Psoas muscle (tissue), 8 donors: ENCODE data around the gene CPTP. TPM values are rescaled to one million over a fixed set of nuclear protein-coding genes. Genes with fewer than 3 reads are reported as not detected.
A peak's percentile ranks its signal among the peaks of the same experiment; 100 is the strongest.

Source experiments
- ATAC-seq, 4 donors: fragments of 200-7000 bp; cut with Tn5 transposase; one replicate each; pipeline ENCODE4 v1.9.1; 2020; ENCODE audit warnings: moderate library complexity in 3 of 4, mild to moderate bottlenecking in 2 of 4
- DNase-seq, 2 donors: peaks; one replicate each; pipeline ENCODE4 v3.0.0-alpha.2; 2020
- H3K27ac ChIP-seq: fragments of 200-600 bp; one replicate; pipeline ENCODE4 v1.8.0; 2022
- H3K27me3 ChIP-seq, 3 donors: fragments of 200-600 bp in 1 of 3; one replicate each; pipeline versions ENCODE4 v1.6.1 to v1.8.0; 2013 to 2022; ENCODE audit warnings: low read length in 2 of 3, mild to moderate bottlenecking in 2 of 3, moderate library complexity in 1 of 3; ENCODE audit not compliant: insufficient read depth in 3 of 3
- H3K36me3 ChIP-seq, 2 donors: fragments of 200-600 bp in 1 of 2; one replicate each; pipeline versions ENCODE4 v1.6.1 to v1.8.0; 2013 to 2022; ENCODE audit warnings: low read depth in 1 of 2, mild to moderate bottlenecking in 1 of 2, moderate library complexity in 1 of 2; ENCODE audit not compliant: insufficient read depth in 1 of 2
- H3K4me1 ChIP-seq: fragments of 200-600 bp; one replicate; pipeline ENCODE4 v1.8.0; 2022
- H3K4me3 ChIP-seq: fragments of 200-600 bp; one replicate; pipeline ENCODE4 v1.8.0; 2022; ENCODE audit warnings: mild to moderate bottlenecking
- H3K9me3 ChIP-seq: fragments of 200-600 bp; one replicate; pipeline ENCODE4 v1.8.0; 2022
- CTCF ChIP-seq: fragments of 200-600 bp; IDR thresholded peaks from one replicate; pipeline ENCODE4 v1.8.0; 2022; ENCODE audit warnings: antibody characterized with exemption
- WGBS, 3 donors: extraction: QIAGEN DNeasy Blood & Tissue Kit; methylation state at CpG; one replicate each; pipeline versions ENCODE4 v1.1.6 to v1.1.7; 2013; 5-methylcytosine and 5-hydroxymethylcytosine counted together
- intact Hi-C, 2 donors: fragments of 100-400 bp; cut with DNase I; formaldehyde crosslinking; loops; one replicate each; pipeline versions ENCODE4 v1.11.0 to v1.14.2; 2022
- polyA plus RNA-seq, 3 donors: library from polyadenylated mRNA; stranded (reverse); fragments of 200-250 nt; gene quantifications; one replicate each; pipeline ENCODE4 v1.2.3, GENCODE V29; 2013
- total RNA-seq, 4 donors: library from RNA; stranded (reverse); fragmentation: NEBNext Ultra II Directional in 2 of 4; extraction: Animal tissue kit (Norgen Biotek cat#: 25700) in 2 of 4; gene quantifications; one replicate each; pipeline versions ENCODE4 v1.2.1 to v1.2.4, GENCODE V29; 2021 to 2023
- donor health status: healthy with polysubstance abuse.
- donor health status: DM: no; HTN: no; CAD: no; lungs with moderate emphysema.
- donor health status: Bipolar disorder and iron deficiency.
- donor health status: healthy.
- donor health status: DM: yes; HTN: yes; CAD: no.
- donor health status: DM: no; HTN: no; CAD: no.
- donor health status: DM: no; HTN: no; CAD: no.
- donor health status: DM: yes; HTN: yes; CAD: no.

Gene CPTP
- total and polyA plus RNA-seq, 7 donors, result 18.2 to 39.5 (median 31.3) TPM

GRCh38 chr1:1279028-1279427, 45.6 kb upstream of the CPTP start:
- WGBS, 3 donors, result 90 to 91% (median 91%) methylated on average over 16 to 17 of the region's 17 CpGs
- Histone ChIP-seq H3K4me3 (no peak overlapping the region), H3K9me3 (no peaks in the 10 kb centered on the region), H3K27me3 (no peaks in the 10 kb centered on the region), H3K4me1 (peaks cover 9% of the 10 kb centered on the region), H3K36me3 (no peaks in the 10 kb centered on the region), H3K27ac (no peak overlapping the region)
- ATAC-seq (no peak), DNase-seq (no peak)
- intact Hi-C loops, result loop anchor here in 1 of 2 donors (10.0 kb wide), 1 partner anchor 244 kb away; no protein-coding TSS in a partner anchor
- no peak for TF ChIP-seq CTCF

GRCh38 chr1:1280782-1281481, 43.7 kb upstream of the CPTP start:
- WGBS, 3 donors, result 80 to 88% (median 87%) methylated on average over 20 to 21 of the region's 21 CpGs
- Histone ChIP-seq H3K27ac (no peak overlapping the region), H3K27me3 (peaks cover 0 to 15% (median under 1%) of the 10 kb centered on the region in 3 donors), H3K9me3 (no peaks in the 10 kb centered on the region), H3K36me3 (no peaks in the 10 kb centered on the region), H3K4me3 (no peak overlapping the region), H3K4me1 (no peaks in the 10 kb centered on the region)
- no peak for ATAC-seq
- intact Hi-C loops, result no loop called here
- DNase-seq, result no peak
- no peak for TF ChIP-seq CTCF

GRCh38 chr1:1281533-1282321, 42.9 kb upstream of the CPTP start:
- Histone ChIP-seq H3K4me1 (no peaks in the 10 kb centered on the region), H3K27ac (no peak overlapping the region), H3K36me3 (no peaks in the 10 kb centered on the region), H3K9me3 (no peaks in the 10 kb centered on the region), H3K4me3 (no peak overlapping the region), H3K27me3 (peaks cover 0 to 23% (median 4%) of the 10 kb centered on the region in 3 donors)
- peak; percentile 58 to 80 (median 76) for ATAC-seq
- intact Hi-C loops, result no loop called here
- DNase-seq, result peak; percentile 50 to 80
- TF ChIP-seq CTCF, result no peak
- 27 to 39% (median 30%) methylated on average over 23 to 26 of the region's 26 CpGs for WGBS, 3 donors

- Histone ChIP-seq H3K4me1 (no peaks in the 10 kb centered on the region), H3K9me3 (no peaks in the 10 kb centered on the region), H3K36me3 (no peaks in the 10 kb centered on the region), H3K27me3 (peaks cover 0 to 33% (median 4%) of the 10 kb centered on the region in 3 donors), H3K4me3 (no peak overlapping the region), H3K27ac (no peak overlapping the region)
- WGBS, 3 donors, result 66 to 74% (median 71%) methylated on average over 13 to 14 of the region's 14 CpGs
- DNase-seq (no peak), ATAC-seq (no peak)
- no peak for TF ChIP-seq CTCF
- intact Hi-C loops, result no loop called here
Observed at GRCh38 chr1:1282998-1283397, 41.6 kb upstream of the CPTP start.
